Measurements from ENCODE around the gene ZNF574.

DNA sequence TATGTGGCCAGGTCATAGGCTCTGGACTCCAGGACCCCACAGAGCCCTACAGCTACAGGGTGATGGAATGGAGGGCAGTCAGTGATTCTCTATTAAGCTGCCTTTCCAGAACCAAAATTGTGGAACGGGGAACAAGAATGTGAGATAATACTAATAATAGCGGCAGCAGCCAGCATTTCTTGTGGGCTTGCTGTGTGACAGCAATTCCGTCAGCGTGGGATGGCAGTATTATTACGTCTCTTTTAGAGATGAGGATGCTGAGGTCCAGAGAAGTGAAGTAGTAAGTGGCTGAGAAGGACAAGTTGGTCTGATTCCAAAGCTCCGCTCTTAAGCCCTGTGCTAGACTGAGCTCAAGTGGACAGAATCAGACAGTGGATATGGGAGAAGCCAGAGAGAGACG is 30.4 kb upstream of the ZNF574 start:
- TF ChIP-seq SIN3A (IDR thresholded peaks at IDR 0.05; ENCODE audit: borderline replicate concordance, low read depth, low read length) = no peak
- TF ChIP-seq CHD2 (IDR thresholded peaks at IDR 0.05; ENCODE audit: low read length, partially characterized antibody) = no peak
- TF ChIP-seq CTCF (IDR thresholded peaks at IDR 0.05) = no peak
- no peak for TF ChIP-seq FOXM1 (IDR thresholded peaks at IDR 0.05; ENCODE audit: low read depth)
- no peak for TF ChIP-seq RCOR1 (IDR thresholded peaks at IDR 0.05; ENCODE audit: low read length)
- no peak for TF ChIP-seq USF1 (IDR thresholded peaks at IDR 0.05; ENCODE audit: borderline replicate concordance, low read depth)
- no peak for TF ChIP-seq TAF1 (IDR thresholded peaks at IDR 0.05; ENCODE audit: borderline replicate concordance, low read depth, low read length)
- TF ChIP-seq, protein P1, sequence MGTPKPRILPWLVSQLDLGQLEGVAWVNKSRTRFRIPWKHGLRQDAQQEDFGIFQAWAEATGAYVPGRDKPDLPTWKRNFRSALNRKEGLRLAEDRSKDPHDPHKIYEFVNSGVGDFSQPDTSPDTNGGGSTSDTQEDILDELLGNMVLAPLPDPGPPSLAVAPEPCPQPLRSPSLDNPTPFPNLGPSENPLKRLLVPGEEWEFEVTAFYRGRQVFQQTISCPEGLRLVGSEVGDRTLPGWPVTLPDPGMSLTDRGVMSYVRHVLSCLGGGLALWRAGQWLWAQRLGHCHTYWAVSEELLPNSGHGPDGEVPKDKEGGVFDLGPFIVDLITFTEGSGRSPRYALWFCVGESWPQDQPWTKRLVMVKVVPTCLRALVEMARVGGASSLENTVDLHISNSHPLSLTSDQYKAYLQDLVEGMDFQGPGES (IDR thresholded peaks at IDR 0.05; ENCODE audit: low read depth, low read length) = no peak
- no peak for TF ChIP-seq SMC3 (IDR thresholded peaks at IDR 0.05; ENCODE audit: low read depth, low read length)
- no peak for TF ChIP-seq RFX5 (IDR thresholded peaks at IDR 0.05; ENCODE audit: low read length)
- no peak for TF ChIP-seq EP300 (IDR thresholded peaks at IDR 0.05; ENCODE audit: borderline replicate concordance in 1 of 2, low read depth in 1 of 2, low read length in 1 of 2)
- no peak for TF ChIP-seq RAD21 (IDR thresholded peaks at IDR 0.05; ENCODE audit: low read length)
- TF ChIP-seq NRF1 (IDR thresholded peaks at IDR 0.05; ENCODE audit: low read depth, low read length) = no peak
- TF ChIP-seq POLR2AphosphoS5 (IDR thresholded peaks at IDR 0.05; ENCODE audit: low read depth, low read length) = no peak
